ENCODE data around the gene ACOD1. TPM values are rescaled to one million over a fixed set of nuclear protein-coding genes. Genes with fewer than 3 reads are reported as not detected.

ACOD1 gene
- total RNA-seq, 1 experiment from 2014 or later, result not detected

- intact Hi-C loops (cut with micrococcal nuclease; ENCODE audit: unreplicated experiment), result loop anchor here (2.0 kb wide), 1 partner anchor 33 kb away; the partner anchor contains the start of gene FBXL3
- TF ChIP-seq EZH2 (IDR thresholded peaks at IDR 0.05; ENCODE audit: low read depth) (no peak), CTCF (conservative IDR thresholded peaks at IDR 0.05) (no peak)
- no peaks in the 10 kb centered on the region for H4K20me1 ChIP-seq (ENCODE audit: insufficient read depth)
- no peaks in the 10 kb centered on the region for H3K9me2 ChIP-seq (ENCODE audit: insufficient read depth)
- H3K9me3 ChIP-seq (ENCODE audit: insufficient read depth, low read depth), result no peaks in the 10 kb centered on the region
- peak overlapping the region; percentile 81 for H3K4me2 ChIP-seq
- CTCF ChIA-PET, result no interaction called here
- H2AFZ ChIP-seq, result no peak overlapping the region; the same call in 1 of the 2 replicates
- POLR2A ChIA-PET (ENCODE audit: unreplicated experiment), result no interaction called here
- peaks cover 9% of the 10 kb centered on the region; the same call in 1 of the 2 replicates for H3K4me1 ChIP-seq (replicated peaks; ENCODE audit: insufficient read depth)
- no peak overlapping the region for H3K27ac ChIP-seq
- H3K4me3 ChIP-seq, result peak overlapping the region; percentile 70; the same call in 1 of the 2 replicates
- BruUV-seq (replicated peaks), result no TSS peak
- H3K27me3 ChIP-seq (ENCODE audit: insufficient read depth, low read depth), result no peaks in the 10 kb centered on the region
- H3K79me2 ChIP-seq (ENCODE audit: low read depth), result no peaks in the 10 kb centered on the region
- DNase-seq, result no peak
- peaks cover 8% of the 10 kb centered on the region for H3K36me3 ChIP-seq (ENCODE audit: low read depth)
- H3F3A ChIP-seq (ENCODE audit: insufficient read depth, low read depth), result no peaks in the 10 kb centered on the region
Measured at GRCh38 chr13:76993473-76993872, 45.2 kb downstream of the ACOD1 start.

- no peak for TF ChIP-seq EZH2 (IDR thresholded peaks at IDR 0.05; ENCODE audit: low read depth)
- TF ChIP-seq CTCF (conservative IDR thresholded peaks at IDR 0.05), result no peak
- Histone ChIP-seq H3K9me3 (ENCODE audit: insufficient read depth, low read depth) (no peaks in the 10 kb centered on the region), H4K20me1 (ENCODE audit: insufficient read depth) (no peaks in the 10 kb centered on the region), H3K9me2 (ENCODE audit: insufficient read depth) (no peaks in the 10 kb centered on the region), H3K36me3 (ENCODE audit: low read depth) (peaks cover 8% of the 10 kb centered on the region), H2AFZ (no peak overlapping the region), H3K4me2 (no peak overlapping the region), H3K27ac (no peak overlapping the region), H3K4me3 (no peak overlapping the region), H3F3A (ENCODE audit: insufficient read depth, low read depth) (no peaks in the 10 kb centered on the region), H3K79me2 (ENCODE audit: low read depth) (no peaks in the 10 kb centered on the region), H3K4me1 (replicated peaks; ENCODE audit: insufficient read depth) (peaks cover 9% of the 10 kb centered on the region; the same call in 1 of the 2 replicates), H3K27me3 (ENCODE audit: insufficient read depth, low read depth) (no peaks in the 10 kb centered on the region)
- BruUV-seq (replicated peaks), result no TSS peak
- intact Hi-C loops (cut with micrococcal nuclease; ENCODE audit: unreplicated experiment), result no loop called here
- ChIA-PET POLR2A (ENCODE audit: unreplicated experiment) (interaction anchor here (0.7 kb wide), 1 partner anchor 1232 kb away, joined by 3 read pairs; no protein-coding TSS in a partner anchor), CTCF (no interaction called here)
- no peak for DNase-seq
Measured at GRCh38 chr13:76994281-76994680, 46.0 kb downstream of the ACOD1 start.

- Histone ChIP-seq H3K27me3 (ENCODE audit: insufficient read depth, low read depth) (no peaks in the 10 kb centered on the region), H3K4me2 (no peak overlapping the region), H3K79me2 (ENCODE audit: low read depth) (no peaks in the 10 kb centered on the region), H2AFZ (no peak overlapping the region), H3K36me3 (ENCODE audit: low read depth) (peaks cover 8% of the 10 kb centered on the region), H3K9me3 (ENCODE audit: insufficient read depth, low read depth) (no peaks in the 10 kb centered on the region), H3K27ac (no peak overlapping the region), H3K4me3 (no peak overlapping the region), H3K4me1 (replicated peaks; ENCODE audit: insufficient read depth) (no peaks in the 10 kb centered on the region), H3F3A (ENCODE audit: insufficient read depth, low read depth) (peaks cover 9% of the 10 kb centered on the region), H4K20me1 (ENCODE audit: insufficient read depth) (peaks cover 4% of the 10 kb centered on the region; the same call in 1 of the 2 replicates), H3K9me2 (ENCODE audit: insufficient read depth) (no peaks in the 10 kb centered on the region)
- TF ChIP-seq CTCF (conservative IDR thresholded peaks at IDR 0.05), result no peak
- no peak for TF ChIP-seq EZH2 (IDR thresholded peaks at IDR 0.05; ENCODE audit: low read depth)
- ChIA-PET CTCF (interaction anchor here (1.8 kb wide), 1 partner anchor 96 kb away, joined by 3 read pairs; no protein-coding TSS in a partner anchor), POLR2A (ENCODE audit: unreplicated experiment) (interaction anchor here (0.6 kb wide), 1 partner anchor 27 kb away, joined by 5 read pairs; the partner anchor contains the start of gene FBXL3)
- intact Hi-C loops (cut with micrococcal nuclease; ENCODE audit: unreplicated experiment), result no loop called here
- BruUV-seq (replicated peaks), result no TSS peak
- no peak for DNase-seq
Measured at GRCh38 chr13:77000475-77000874, 52.2 kb downstream of the ACOD1 start.

Data from PC-9 (cell line).